SH-SY5Y (cell line): ENCODE results near the gene RTN3.

Experiments
- GATA2 ChIP-seq: IDR thresholded peaks from 2 replicates; pipeline ENCODE4 v1.6.1; 2011; ENCODE audit warnings: mild to moderate bottlenecking, low read depth, low read length
- GATA3 ChIP-seq: IDR thresholded peaks from 2 replicates; pipeline ENCODE4 v1.6.1; 2011; ENCODE audit warnings: low read depth, mild to moderate bottlenecking, low read length, moderate library complexity

GRCh38 chr11:63660972-63661371, 20.3 kb upstream of the RTN3 start:
- TF ChIP-seq GATA2 = no peak
- no peak for TF ChIP-seq GATA3
